ENCODE data around the gene COL21A1.
"Not testable (repeated sequence)": the region's sequence is repeated elsewhere in the genome, so short reads cannot be mapped to it uniquely, and the experiment has no call there.

DNA sequence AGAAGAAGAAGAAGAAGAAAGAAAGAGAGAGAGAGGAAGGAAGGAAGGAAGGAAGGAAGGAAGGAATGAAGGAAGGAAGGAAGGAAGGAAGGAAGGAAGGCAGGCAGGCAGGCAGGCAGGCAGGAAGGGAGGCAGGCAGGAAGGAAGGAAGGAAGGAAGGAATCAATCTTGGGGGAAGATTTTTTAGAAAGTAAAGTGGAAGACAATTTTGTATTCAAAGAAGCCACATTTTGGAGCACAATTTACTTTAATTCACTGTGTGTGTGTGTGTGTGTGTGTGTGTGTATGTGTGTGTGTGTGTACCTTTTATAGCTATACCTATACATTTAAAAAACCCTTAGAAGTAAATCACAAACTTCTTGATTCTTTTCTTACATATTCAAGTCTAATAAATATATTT, 13.2 kb upstream of the COL21A1 start:
- TF ChIP-seq MAZ (IDR thresholded peaks at IDR 0.05; ENCODE audit: borderline replicate concordance, low read depth, low read length); POLR2A (IDR thresholded peaks at IDR 0.05; ENCODE audit: low read depth, low read length); CHD1 (IDR thresholded peaks at IDR 0.05; ENCODE audit: low read depth, low read length); RAD21 (IDR thresholded peaks at IDR 0.05; ENCODE audit: low read length); RCOR1 (IDR thresholded peaks at IDR 0.05; ENCODE audit: insufficient replicate concordance, low read length): not testable (repeated sequence)
- TF ChIP-seq, protein P1, sequence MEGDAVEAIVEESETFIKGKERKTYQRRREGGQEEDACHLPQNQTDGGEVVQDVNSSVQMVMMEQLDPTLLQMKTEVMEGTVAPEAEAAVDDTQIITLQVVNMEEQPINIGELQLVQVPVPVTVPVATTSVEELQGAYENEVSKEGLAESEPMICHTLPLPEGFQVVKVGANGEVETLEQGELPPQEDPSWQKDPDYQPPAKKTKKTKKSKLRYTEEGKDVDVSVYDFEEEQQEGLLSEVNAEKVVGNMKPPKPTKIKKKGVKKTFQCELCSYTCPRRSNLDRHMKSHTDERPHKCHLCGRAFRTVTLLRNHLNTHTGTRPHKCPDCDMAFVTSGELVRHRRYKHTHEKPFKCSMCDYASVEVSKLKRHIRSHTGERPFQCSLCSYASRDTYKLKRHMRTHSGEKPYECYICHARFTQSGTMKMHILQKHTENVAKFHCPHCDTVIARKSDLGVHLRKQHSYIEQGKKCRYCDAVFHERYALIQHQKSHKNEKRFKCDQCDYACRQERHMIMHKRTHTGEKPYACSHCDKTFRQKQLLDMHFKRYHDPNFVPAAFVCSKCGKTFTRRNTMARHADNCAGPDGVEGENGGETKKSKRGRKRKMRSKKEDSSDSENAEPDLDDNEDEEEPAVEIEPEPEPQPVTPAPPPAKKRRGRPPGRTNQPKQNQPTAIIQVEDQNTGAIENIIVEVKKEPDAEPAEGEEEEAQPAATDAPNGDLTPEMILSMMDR (conservative IDR thresholded peaks at IDR 0.05; ENCODE audit: low read depth, low read length) = not testable (repeated sequence)

Measured in IMR-90 (cell line).